SK-MEL-5 (cell line): ENCODE data around the gene SPAG4. TPM values are rescaled to one million over a fixed set of nuclear protein-coding genes. Genes with fewer than 3 reads are reported as not detected.

Experiments
- DNase-seq: peaks from one replicate; pipeline ENCODE4 v3.0.0-alpha.2; 2016; ENCODE audit warnings: low read depth, low spot score
- in situ Hi-C: cut with HindIII; loops from 2 replicates; pipeline ENCODE4 v1.10.0; 2016; ENCODE audit warnings: low sequenced_read_pairs, high pct_unique_total_duplicates, low pct_unique_long_range_greater_than_20kb
- small RNA-seq, 2 experiments: library from RNA; depleted of rRNA; stranded (forward); fragments of <200 nt; gene quantifications; one replicate each; pipeline ENCODE3, GENCODE V24; 2014
- total RNA-seq: library from RNA; depleted of rRNA; stranded (reverse); fragments of >200 nt; shearing (Covaris generic); gene quantifications from 2 replicates; pipeline ENCODE4 v1.2.3, GENCODE V29; 2014; rRNA removed

The SPAG4 gene
- total RNA-seq, 1 experiment from 2014 or later = 1.8 TPM

DNA sequence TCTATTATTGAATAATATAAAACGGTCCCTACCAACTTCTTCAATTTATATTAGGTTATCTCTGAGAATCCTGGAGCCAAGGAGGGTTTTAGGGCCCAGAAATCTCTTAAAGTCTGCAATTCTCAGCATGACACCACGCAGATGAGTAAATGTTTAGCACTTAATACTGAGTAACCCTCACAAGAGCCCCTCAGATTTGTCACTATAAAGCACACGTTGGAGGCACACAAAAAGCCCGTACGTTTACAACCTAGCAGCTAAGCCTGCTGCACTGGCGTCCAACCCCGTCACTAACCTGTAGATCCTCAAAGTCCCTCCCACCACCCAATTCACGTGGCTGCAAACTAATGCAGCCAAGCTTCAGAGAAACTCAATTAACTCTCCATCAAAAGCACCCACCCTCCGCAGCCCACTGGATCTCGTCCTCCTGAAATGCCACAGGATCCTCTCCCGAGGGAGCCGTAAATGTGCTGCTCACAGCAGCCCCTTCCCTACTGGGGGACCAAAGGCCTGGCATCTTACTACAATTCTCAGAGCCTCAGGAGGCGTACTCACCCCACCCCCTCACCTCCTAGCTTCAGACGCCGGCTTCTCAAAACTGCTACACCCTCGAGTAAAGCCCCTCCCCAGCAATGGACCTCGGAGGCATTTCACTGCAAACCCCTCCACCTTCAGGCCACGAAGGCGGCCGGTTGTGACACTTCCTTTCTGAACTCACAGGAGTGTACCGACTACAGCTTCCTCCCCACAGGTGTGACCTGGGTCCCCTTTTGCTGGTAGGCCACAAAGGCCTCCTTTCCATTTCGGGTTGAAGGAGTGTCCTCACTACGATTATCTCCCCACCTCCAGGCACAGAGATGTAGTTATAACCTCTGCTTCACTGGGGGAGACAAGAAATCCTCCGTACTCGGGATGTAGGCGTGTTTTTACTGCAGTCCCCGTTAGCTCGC is 48.2 kb downstream of the SPAG4 start:
- peak; percentile 48 for DNase-seq
- in situ Hi-C loops = no loop called here

DNA sequence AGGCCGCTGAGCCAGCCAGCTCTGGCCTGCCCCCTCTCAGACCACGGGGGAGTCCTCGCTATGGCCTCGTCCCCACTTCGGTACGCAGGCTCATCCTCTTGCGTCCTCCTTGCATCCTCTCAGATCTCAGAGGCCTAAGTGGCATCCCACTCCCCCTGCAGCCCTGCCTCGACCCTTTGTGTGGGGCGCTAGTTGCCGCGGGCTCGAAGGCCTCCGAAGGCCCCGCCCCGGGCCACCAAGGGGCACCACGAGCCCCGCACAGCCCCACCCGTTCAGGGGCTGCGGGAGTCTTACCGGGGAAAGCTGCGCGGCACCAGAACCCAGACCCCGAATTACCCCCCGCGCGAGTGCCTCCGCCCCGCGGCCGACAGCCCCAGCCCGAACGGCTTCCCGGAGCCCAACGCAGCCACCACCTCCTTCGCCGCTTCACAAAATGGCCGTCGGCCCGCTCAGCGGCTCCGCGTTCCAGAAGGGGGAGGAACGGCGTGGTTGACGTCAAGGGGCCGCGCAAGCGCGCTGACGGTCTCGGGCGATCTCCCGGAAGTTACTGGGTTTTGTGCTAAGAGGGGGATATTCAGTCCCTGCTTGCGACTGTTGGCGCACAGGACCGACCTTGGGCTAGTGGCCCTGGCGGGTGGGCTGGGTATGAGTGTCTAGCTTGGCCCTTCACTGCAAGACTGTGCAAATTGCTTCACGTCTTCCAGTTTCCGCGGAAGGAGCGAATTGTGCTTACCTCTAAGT is 49.0 kb downstream of the SPAG4 start, which contains the start of the genes CPNE1 and RBM12:
Gene CPNE1, minus strand, starts transcription at position 435 of the 741 bp plus-strand sequence. CDS start 31,977 bp downstream, outside the sequence.
Gene RBM12, minus strand, starts transcription at position 435 of the 741 bp plus-strand sequence. CDS start 9,578 bp downstream, outside the sequence.
- in situ Hi-C loops = no loop called here
- DNase-seq = peak; percentile 95

DNA sequence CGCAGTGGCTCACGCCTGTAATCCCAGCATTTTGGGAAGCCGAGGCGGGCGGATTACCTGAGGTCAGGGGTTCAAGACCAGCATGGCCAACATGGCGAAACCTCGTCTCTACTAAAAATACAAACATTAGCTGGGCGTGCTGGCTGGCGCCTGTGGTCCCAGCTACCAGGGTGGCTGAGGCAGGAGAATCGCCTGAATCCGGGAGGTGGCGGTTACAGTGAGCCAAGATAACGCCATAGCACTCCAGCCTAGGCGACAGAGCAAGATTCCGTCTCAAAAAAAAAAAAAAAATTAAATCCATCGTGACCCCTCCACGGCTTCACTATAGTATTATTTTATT is 50.3 kb downstream of the SPAG4 start:
- no peak for DNase-seq
- in situ Hi-C loops = no loop called here

DNA sequence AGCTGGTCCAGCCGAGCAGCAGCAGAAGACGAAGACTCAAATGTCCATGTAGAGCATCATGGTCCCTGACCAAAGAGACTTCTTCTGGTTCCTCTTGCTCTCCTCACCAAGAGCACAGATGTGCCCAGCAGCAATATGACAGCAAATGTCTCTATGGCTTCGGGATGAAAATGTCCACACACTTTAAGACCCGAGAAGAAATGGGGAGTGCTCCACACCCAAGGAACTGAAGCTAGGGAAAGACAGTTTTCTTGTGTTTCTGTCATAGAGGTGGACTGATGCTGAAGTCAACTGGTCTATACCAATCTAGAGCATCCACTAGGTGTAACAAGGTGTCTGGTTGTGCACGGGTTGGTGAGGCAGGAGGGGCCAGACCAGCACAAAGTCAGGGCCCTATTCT is 53.6 kb downstream of the SPAG4 start:
- in situ Hi-C loops = no loop called here
- DNase-seq = no peak

DNA sequence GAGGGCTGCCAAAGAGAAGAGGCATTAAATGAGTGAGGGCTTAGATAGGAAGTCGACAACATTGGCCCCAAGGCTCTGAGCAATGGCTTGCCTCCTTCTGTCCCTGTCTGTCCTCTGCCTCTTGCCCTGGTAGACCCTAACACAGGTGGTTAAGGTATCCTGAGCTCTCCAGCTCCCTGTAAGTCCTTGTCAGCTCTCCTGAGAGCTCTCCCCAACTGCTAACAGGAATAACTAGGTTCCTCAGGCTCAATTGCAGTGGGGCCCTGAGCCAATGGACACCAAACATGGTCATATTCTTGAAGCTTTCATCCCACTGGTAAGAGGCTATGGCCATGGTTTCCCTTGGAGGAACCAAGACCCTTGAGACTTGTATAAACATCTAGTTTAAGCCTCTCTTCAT is 54.1 kb downstream of the SPAG4 start:
- in situ Hi-C loops = no loop called here
- DNase-seq = no peak

Small RNAs within 50 kb of the gene (small RNA-seq; reads per million reads assigned to genes)
- gene RNU6-759P = 0 reads per million in 2 experiments
- 0 reads per million in 2 experiments for gene RPL37P1

Other genes with a start within 250 kb of the SPAG4 start
- gene UQCC1, start 203.9 kb upstream of the SPAG4 start, total RNA-seq = 37.8 and 42.9 TPM in 2 replicates
- not detected in 2 replicates for gene GDF5, start 177.6 kb upstream of the SPAG4 start, total RNA-seq
- gene CEP250, start 160.2 kb upstream of the SPAG4 start, total RNA-seq = 36.5 and 39.3 TPM in 2 replicates
- not detected in 2 replicates for gene C20orf173, start 86.2 kb upstream of the SPAG4 start, total RNA-seq
- 373 and 383 TPM in 2 replicates for gene ERGIC3, start 73.8 kb upstream of the SPAG4 start, total RNA-seq
- gene CPNE1, start 49.1 kb downstream of the SPAG4 start, total RNA-seq = 72.4 and 84.6 TPM in 2 replicates
- gene RBM12, start 49.1 kb downstream of the SPAG4 start, total RNA-seq = 57.2 and 61.7 TPM in 2 replicates
- gene NFS1, start 83.5 kb downstream of the SPAG4 start, total RNA-seq = 66.1 and 78.1 TPM in 2 replicates
- gene ROMO1, start 83.6 kb downstream of the SPAG4 start, total RNA-seq = 250 and 273 TPM in 2 replicates
- 286 and 303 TPM in 2 replicates for gene RBM39, start 126.4 kb downstream of the SPAG4 start, total RNA-seq
- gene PHF20, start 156.2 kb downstream of the SPAG4 start, total RNA-seq = 44.4 and 44.6 TPM in 2 replicates